OCI-LY7 (cell line): ENCODE data around the gene SLC24A4. TPM values are rescaled to one million over a fixed set of nuclear protein-coding genes. Genes with fewer than 3 reads are reported as not detected.

ENCODE experiments used
- BruUV-seq: library from RNA; stranded (reverse); fragments of 400-500 nt; replicated peaks from 2 replicates; lab custom pipeline; 2021; lab: Mats Ljungman, UMichigan
- CTCF ChIA-PET: fragments of 300-600 bp; sonication (Branson Sonifier 250); formaldehyde crosslinking; loops from one replicate; lab custom pipeline; 2022; ENCODE audit warnings: antibody characterized with exemption; ENCODE audit not compliant: unreplicated experiment; lab: Charles Lee
- POLR2A ChIA-PET: fragments of 300-600 bp; sonication (Branson Sonifier 250); formaldehyde crosslinking; loops from one replicate; lab custom pipeline; 2022; ENCODE audit warnings: antibody characterized with exemption; lab: Charles Lee
- DNase-seq: peaks from one replicate; pipeline ENCODE4 v3.0.0-alpha.2; 2015; ENCODE audit warnings: low spot score
- H2AFZ ChIP-seq: fragments of 200-600 bp; sonication (generic), shearing (Covaris generic); 2 replicates; pipeline ENCODE4 v1.6.1; 2014; ENCODE audit warnings: mild to moderate bottlenecking, antibody characterized with exemption, low read length, moderate library complexity
- H3K27ac ChIP-seq: fragments of 200-600 bp; sonication (generic); 2 replicates; pipeline ENCODE4 v1.5.1; 2014; ENCODE audit warnings: mixed run types, low read depth, mild to moderate bottlenecking, moderate library complexity, low read length, inconsistent platforms; ENCODE audit not compliant: poor library complexity, severe bottlenecking
- H3K36me3 ChIP-seq: fragments of 200-600 bp; sonication (generic); 2 replicates; pipeline ENCODE4 v1.6.1; 2014; ENCODE audit warnings: mild to moderate bottlenecking, antibody characterized with exemption, low read length, moderate library complexity, mixed read lengths; ENCODE audit not compliant: insufficient read depth
- H3K4me1 ChIP-seq: fragments of 200-600 bp; sonication (generic); 2 replicates; pipeline ENCODE4 v1.5.1; 2014; ENCODE audit warnings: mild to moderate bottlenecking, low read length; ENCODE audit not compliant: insufficient read depth, poor library complexity, severe bottlenecking
- H3K4me2 ChIP-seq: fragments of 200-600 bp; sonication (generic); 2 replicates; pipeline ENCODE4 v1.6.1; 2014; ENCODE audit warnings: mild to moderate bottlenecking, low read length
- H3K4me3 ChIP-seq: fragments of 200-600 bp; sonication (generic); 2 replicates; pipeline ENCODE4 v1.5.1; 2014; ENCODE audit warnings: mild to moderate bottlenecking, low read depth, low read length; ENCODE audit not compliant: poor library complexity, severe bottlenecking
- H3K79me2 ChIP-seq: fragments of 200-600 bp; sonication (generic); 2 replicates; pipeline ENCODE4 v1.6.1; 2016; ENCODE audit warnings: low read depth, mild to moderate bottlenecking, low read length, moderate library complexity, mixed read lengths; ENCODE audit not compliant: insufficient read depth
- H3K9me2 ChIP-seq: fragments of 200-600 bp; sonication (generic); 2 replicates; pipeline ENCODE4 v1.6.1; 2016; ENCODE audit warnings: mild to moderate bottlenecking, low read length, mixed read lengths; ENCODE audit not compliant: insufficient read depth
- H3K9me3 ChIP-seq: fragments of 200-600 bp; sonication (generic); 2 replicates; pipeline ENCODE4 v1.6.1; 2014; ENCODE audit warnings: mild to moderate bottlenecking, mixed run types, low read length, mixed read lengths
- H4K20me1 ChIP-seq: fragments of 200-600 bp; sonication (generic); 2 replicates; pipeline ENCODE4 v1.6.1; 2014; ENCODE audit warnings: mild to moderate bottlenecking, antibody characterized with exemption, low read length, moderate library complexity, mixed read lengths; ENCODE audit not compliant: insufficient read depth
- EZH2phosphoT487 ChIP-seq: fragments of 200-600 bp; sonication (generic); IDR thresholded peaks from 2 replicates; pipeline ENCODE4 v1.6.1; 2018; ENCODE audit warnings: low read depth, borderline replicate concordance, mild to moderate bottlenecking, mixed run types, antibody characterized with exemption, low read length, moderate library complexity, mixed read lengths
- intact Hi-C: fragments of 100-400 bp; cut with micrococcal nuclease; formaldehyde crosslinking; loops from one replicate; pipeline ENCODE4 v1.10.0; 2022; ENCODE audit not compliant: unreplicated experiment
- total RNA-seq, 2 experiments: library from RNA; depleted of rRNA in 1 of 2; stranded (reverse); fragments of >200 nt in 1 of 2; shearing (Covaris generic) in 1 of 2; gene quantifications; 2 replicates each; pipeline ENCODE4 v1.2.3, GENCODE V29; 2014 to 2022
- TF ChIP-seq, protein P1 (sequence below): fragments of 200-600 bp; sonication (generic); conservative IDR thresholded peaks from 2 replicates; pipeline ENCODE4 v1.5.1; 2014; ENCODE audit warnings: mild to moderate bottlenecking, antibody characterized with exemption, low read length, moderate library complexity, mixed read lengths

The SLC24A4 gene
- total RNA-seq, 2 experiments from 2014 or later, result not detected

DNA sequence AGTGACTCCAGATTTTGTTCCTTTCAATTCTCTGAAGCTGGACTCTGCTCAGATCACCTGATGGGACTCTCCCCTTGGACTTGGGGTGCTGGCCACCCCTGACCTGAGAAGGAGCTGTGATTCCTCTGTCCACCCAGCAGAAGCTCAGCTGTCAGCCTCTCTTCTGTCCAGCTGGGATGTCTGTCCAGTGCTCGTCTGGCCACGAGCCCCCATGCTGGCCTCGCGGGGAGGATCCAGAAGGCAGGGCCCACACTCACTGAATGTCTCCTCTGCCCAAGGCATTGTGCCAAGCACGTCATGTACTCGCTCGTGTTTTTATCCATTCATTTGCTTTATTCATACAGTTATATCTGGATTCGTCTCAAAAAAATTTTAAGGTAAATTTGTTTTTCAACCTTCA lies 14.2 kb upstream of the SLC24A4 start:
- TF ChIP-seq, protein P1, sequence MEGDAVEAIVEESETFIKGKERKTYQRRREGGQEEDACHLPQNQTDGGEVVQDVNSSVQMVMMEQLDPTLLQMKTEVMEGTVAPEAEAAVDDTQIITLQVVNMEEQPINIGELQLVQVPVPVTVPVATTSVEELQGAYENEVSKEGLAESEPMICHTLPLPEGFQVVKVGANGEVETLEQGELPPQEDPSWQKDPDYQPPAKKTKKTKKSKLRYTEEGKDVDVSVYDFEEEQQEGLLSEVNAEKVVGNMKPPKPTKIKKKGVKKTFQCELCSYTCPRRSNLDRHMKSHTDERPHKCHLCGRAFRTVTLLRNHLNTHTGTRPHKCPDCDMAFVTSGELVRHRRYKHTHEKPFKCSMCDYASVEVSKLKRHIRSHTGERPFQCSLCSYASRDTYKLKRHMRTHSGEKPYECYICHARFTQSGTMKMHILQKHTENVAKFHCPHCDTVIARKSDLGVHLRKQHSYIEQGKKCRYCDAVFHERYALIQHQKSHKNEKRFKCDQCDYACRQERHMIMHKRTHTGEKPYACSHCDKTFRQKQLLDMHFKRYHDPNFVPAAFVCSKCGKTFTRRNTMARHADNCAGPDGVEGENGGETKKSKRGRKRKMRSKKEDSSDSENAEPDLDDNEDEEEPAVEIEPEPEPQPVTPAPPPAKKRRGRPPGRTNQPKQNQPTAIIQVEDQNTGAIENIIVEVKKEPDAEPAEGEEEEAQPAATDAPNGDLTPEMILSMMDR, result no peak
- no peak for TF ChIP-seq EZH2phosphoT487
- Histone ChIP-seq H3K4me1 (no peaks in the 10 kb centered on the region), H3K36me3 (no peaks in the 10 kb centered on the region), H3K9me2 (no peaks in the 10 kb centered on the region), H3K4me2 (no peak overlapping the region), H2AFZ (no peak overlapping the region), H3K27ac (no peak overlapping the region), H4K20me1 (no peaks in the 10 kb centered on the region), H3K79me2 (no peaks in the 10 kb centered on the region), H3K4me3 (no peak overlapping the region), H3K9me3 (no peaks in the 10 kb centered on the region)
- ChIA-PET POLR2A (no interaction called here), CTCF (no interaction called here)
- DNase-seq, result no peak
- no TSS peak for BruUV-seq
- intact Hi-C loops, result no loop called here

DNA sequence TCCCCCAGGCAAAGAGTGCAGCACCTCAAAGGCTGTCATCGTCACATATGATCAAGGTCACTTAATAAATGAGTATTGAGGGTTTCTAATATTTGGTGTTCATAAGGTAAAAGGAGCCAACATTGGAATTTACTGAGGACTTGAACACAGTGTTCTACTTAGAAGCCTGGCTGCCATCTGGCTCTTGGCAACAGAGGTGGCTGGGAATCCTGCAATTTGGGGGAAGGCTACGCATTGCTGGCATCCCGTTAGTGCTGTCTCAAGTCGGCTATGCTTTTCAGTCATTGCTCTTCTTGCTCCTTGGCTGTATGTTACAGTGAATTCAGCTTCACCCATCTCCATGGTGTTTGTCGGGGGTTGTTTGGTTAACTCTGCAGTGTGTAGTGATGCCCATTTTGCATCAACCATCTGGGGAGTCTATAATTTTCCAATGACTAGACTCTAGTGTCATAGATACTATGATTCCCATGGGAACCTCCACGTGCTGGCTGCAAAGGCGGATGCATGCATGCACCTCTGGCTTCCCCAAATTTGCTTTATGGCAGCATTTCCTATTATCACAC lies 12.9 kb upstream of the SLC24A4 start:
- H3K4me2 ChIP-seq, result no peak overlapping the region
- POLR2A ChIA-PET, result no interaction called here
- no TSS peak for BruUV-seq

More for the DNA sequence above, 12.9 kb upstream of the SLC24A4 start:
- Histone ChIP-seq H3K9me3 (no peaks in the 10 kb centered on the region), H2AFZ (no peak overlapping the region), H3K36me3 (no peaks in the 10 kb centered on the region), H4K20me1 (no peaks in the 10 kb centered on the region), H3K27ac (no peak overlapping the region), H3K4me1 (no peaks in the 10 kb centered on the region), H3K79me2 (no peaks in the 10 kb centered on the region), H3K9me2 (no peaks in the 10 kb centered on the region), H3K4me3 (no peak overlapping the region)
- CTCF ChIA-PET, result no interaction called here
- DNase-seq, result no peak
- intact Hi-C loops, result no loop called here
- TF ChIP-seq EZH2phosphoT487, result no peak
- TF ChIP-seq, protein P1, result no peak
